GM18951 (cell line): ENCODE data around the gene TP53INP2.

Source experiments
- POLR2A ChIP-seq: IDR thresholded peaks from 4 replicates; pipeline ENCODE4 v1.6.1; 2011; ENCODE audit warnings: mild to moderate bottlenecking; ENCODE audit not compliant: insufficient read length, insufficient read depth; ENCODE audit errors: extremely low read depth
- in situ Hi-C: fragments of 300-500 bp; cut with MboI; formaldehyde crosslinking; loops from one replicate; pipeline ENCODE4 v1.12.0; 2022; ENCODE audit warnings: low sequenced_read_pairs, mixed read lengths, inconsistent platforms; ENCODE audit not compliant: unreplicated experiment

Gene TP53INP2

DNA sequence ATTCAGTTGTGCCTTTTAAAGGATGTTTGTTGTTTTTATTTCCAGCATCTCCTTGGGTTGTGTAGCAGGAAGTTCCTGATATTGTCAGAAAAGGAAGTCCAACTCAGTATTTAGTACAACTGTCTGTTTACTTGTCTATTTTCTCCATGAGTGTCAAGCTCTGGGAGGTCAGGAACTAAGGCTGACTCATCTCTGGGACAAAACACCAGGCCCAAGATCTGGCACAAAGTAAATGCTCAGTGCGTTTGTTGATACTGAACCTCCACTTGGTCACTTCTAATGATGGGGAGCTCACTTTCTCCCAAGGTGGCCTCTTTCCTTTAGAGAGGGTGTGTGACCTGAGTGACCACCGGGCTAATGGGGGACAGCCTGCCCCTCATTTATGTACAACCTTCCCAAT lies 14.7 kb upstream of the TP53INP2 start:
- TF ChIP-seq POLR2A: no peak
- in situ Hi-C loops: no loop called here

DNA sequence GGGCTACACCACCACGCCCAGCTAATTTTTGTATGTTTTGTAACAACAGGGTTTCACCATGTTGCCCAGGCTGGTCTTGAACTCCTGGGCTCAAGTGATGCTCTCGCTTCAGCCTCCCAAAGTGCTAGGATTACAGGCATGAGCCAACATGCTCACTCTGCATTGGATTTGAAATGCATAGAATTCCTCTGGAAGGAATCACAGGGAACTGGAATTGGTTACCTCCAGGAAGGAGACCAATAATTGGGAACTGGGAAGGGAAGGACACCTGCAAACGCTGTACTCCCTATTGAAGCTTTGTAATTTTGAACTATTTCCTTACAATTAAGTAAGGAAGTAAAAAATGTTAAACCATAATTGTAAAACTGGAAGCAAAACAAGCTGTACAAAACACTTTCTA lies 12.3 kb upstream of the TP53INP2 start:
- in situ Hi-C loops: no loop called here
- no peak for TF ChIP-seq POLR2A

DNA sequence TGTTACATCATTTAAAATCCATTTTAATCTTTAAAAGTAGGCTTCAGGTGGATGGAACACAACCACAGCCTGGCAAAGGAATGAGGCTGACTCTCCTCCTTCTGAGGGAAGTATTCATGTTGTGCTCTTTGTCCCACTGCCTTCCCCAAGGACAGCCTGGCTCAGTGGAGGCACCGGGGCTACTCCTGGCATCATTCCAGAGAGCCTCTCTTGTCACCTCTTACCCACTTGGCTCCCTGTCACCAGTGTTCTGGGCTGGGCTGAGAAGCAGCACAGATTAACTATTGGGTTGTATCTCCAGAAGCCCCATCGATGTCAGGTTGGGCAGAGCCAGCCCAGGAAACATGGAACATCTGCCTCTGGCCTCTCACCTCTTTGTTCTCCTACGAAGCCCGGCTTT lies 10.7 kb upstream of the TP53INP2 start:
- in situ Hi-C loops: no loop called here
- no peak for TF ChIP-seq POLR2A

DNA sequence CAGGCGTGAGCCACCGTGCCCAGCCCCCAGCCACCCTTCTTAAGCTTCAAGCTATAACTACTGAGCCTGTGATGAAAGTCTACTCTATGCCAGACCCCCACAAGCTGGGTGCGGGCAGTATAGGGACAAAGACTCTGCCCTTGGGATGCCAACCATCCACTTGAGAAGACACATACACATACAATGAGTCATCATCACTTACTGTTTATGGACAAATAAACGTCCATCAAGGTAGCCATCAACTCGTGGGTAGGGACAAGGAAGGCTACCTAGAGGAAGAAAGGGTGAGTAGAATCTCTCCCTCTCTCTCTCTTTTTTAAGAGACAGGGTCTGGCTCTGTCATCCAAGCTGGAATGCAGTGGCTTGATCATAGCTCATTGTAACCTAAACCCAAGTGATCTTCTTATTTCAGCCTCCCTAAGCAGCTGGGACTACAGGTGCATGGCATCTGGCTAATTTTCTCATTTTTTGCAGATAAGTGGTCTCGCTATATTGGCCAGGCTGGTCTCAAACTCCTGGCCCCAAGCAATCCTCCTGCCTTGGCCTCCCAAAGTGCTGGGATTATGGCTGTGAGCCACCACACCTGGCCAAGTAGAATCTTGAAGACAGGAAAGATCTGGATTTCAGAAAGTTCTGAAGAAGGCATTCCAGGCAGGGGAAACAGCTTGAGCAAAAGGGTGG lies 2.6 kb upstream of the TP53INP2 start:
- TF ChIP-seq POLR2A: no peak

DNA sequence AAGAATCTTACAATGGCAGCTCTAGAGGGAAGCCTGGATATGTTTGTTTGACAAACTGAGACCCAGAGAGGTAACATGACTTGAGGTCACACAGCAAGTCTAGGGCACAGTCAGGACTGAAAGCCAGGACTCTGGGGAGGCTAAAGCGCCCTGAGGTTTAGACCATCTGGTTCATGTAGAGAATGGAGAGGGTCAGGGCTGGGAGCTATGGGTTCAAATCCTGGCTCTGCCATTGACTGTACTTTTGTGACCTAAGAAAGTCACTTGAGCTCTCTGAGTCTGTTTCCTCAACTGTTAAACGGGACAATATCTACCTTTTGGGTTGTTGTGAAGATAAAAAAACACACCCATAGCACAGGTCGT lies 1.1 kb upstream of the TP53INP2 start:
- in situ Hi-C loops: loop anchor here (10.0 kb wide), 1 partner anchor 168 kb away; no protein-coding TSS in a partner anchor
- no peak for TF ChIP-seq POLR2A

More for the DNA sequence above, 2.6 kb upstream of the TP53INP2 start:
- in situ Hi-C loops: loop anchor here (10.0 kb wide), 1 partner anchor 167 kb away; no protein-coding TSS in a partner anchor

DNA sequence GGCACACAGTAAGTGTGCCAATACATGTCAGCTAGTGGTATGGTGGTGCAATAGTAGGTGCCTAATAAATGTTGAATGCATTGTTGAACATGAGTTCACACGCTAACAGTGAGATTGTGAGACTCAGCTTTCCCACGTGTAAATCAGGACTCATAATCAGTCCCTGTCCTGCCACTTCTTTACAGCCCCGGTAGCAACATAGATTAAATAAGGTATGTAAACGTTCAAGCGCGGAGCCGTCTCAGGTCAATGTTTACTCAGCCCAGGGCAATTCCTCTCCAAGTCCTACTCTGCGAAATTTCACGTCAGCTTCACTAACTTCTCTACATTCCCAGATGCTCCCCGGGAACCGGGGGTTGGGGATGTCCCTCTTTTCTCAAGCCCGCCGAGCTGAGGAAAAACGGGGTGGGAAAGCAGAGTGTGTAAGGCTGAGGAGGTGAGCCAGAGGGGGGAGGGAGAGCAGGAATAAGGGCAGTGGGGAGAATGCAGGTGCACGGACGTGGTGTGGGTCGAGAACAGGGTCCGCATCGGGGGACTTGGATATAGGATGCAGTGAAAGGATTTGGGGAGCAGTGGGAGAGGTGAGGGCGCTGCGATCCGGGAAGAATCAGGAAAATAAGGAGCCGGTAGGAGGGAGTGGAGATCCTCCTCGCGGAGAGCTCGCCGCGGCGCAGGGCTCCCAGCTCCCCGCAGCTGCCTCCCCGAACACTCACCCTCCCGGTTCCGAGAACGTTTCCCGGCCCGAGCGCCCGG lies 544 bp upstream of the TP53INP2 start:
- in situ Hi-C loops: loop anchor here (10.0 kb wide), 1 partner anchor 169 kb away; no protein-coding TSS in a partner anchor
- no peak for TF ChIP-seq POLR2A

DNA sequence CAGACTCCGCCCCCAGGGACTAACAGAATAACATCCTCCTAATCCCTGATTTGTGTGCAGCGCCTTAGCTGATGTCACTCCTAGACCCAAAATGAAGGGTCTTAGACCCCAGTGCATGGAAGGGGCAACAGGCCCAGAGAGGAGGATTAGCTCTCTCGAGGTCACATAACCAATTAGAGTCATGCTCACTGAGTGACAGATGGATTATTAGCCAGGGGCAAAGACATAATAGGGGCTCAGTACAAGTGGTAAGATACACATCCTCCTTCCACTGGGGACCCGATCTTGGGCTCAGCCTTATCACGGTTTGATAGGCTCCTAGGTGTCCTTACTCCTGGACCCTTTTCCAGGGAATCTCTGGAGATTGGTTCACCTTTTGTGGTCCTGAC lies 858 bp downstream of the TP53INP2 start:
- TF ChIP-seq POLR2A: no peak
- in situ Hi-C loops: loop anchor here (10.0 kb wide), 1 partner anchor 170 kb away; no protein-coding TSS in a partner anchor

DNA sequence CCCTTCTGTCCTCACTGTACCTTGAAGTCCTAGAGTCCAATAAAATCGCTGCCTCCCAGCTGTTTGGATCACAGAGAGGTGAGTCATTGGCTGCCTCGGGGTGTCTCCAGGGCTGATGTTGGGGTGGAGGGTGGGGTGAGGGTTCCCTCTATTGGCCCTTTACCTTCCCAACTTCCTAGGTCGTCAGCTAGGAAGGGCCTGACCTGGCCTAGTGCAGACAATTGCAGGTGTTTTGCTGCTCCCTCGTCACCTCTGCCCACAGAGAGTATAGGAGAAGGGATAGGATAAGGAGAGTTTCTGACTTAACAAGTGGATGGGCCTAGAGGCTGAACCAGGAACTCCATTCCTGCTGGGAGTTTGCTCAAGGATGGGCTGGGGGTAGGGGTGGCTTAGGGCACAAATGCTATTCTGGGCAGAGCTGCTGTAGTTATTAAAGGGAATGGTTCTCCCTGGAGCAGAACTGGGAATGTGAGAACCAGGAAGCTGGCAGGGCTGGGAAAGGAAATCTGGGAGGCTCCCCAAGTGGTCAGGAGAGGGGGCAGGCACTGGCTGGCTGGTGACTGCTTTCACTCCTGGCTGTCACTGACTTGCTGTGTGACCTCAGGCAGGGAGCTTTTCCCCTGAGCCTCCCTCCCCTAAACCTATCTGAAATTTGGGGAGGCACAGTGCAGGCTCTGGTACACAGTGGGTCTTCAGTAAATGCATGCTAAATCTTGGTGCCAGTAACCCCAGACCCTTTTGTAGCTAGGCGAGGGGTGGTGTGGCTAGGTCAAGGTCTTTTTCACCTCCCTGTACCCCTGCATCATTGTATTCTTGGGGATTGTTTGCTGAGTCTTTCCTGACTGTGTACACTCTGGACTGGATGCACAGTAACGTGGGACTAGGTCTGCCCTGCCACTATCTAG lies 1.5 kb downstream of the TP53INP2 start:
- TF ChIP-seq POLR2A: no peak
- in situ Hi-C loops: loop anchor here (10.0 kb wide), 1 partner anchor 171 kb away; no protein-coding TSS in a partner anchor

DNA sequence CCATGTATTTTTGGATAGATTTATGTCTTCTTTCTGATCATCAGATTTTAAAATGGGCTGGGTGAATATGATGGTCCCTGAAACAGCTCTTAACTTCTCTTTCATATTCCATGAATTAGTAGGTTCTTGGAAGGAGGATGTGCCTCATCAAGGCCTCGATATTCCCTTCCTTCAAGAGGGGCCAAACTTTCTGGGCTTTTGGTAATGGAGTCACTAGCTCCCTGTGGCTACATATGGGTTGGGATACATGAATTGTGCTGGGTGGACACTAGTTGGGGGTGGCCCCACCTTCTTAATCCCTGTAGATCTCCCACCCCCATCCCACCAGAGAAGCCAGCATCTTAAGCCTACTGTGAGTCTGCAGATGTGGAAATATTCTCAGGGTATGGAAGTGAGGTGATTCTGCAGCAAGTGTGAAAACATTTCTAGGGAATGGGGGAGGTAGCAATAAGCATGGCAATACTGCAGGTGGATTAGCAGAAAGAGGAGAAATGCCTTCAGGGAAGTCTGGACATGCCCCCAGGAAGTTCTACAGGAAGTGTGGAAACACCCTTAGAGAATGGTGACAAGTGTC lies 2.2 kb downstream of the TP53INP2 start:
- no peak for TF ChIP-seq POLR2A
- in situ Hi-C loops: loop anchor here (10.0 kb wide), 1 partner anchor 172 kb away; no protein-coding TSS in a partner anchor

DNA sequence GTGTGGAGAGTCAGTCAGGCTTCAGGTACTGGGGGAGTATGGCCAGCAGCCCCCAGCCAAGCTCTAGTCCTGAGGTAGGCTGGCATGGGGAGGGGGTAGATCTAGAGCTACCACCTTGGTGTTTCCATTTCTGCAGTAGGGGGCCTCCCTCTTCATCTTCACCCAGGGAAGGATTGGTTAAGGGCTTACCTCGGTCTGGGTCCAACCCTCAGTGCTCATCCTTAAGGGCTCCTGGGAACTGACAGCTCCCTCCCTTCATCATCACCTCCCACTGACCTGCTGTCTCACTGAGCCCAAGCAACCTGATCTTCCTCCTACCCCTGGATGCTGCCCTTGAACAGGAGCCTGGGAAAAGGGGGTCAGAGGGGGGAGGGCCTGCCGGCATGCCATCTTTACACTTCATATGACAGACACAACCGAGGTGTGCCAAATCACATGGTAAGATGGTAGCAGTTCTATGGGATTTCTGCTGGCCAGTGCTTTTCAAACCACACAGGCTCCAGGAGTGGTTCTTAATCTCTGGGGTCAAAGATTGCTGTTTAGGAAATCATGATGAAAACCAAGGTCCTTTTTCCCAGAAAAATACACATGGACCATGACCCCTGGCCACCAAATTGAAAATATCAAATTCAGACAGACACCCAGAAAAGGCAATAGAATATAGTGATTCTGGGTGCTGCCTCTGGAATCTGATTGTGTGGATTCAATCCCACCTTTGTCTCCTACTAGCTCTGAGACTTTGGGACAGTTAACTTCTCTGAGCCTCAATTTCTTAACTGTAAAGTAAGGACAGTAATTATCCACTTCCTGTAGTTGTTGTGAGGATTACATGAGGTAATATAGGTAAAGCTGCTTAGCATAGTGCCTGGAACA lies 3.0 kb downstream of the TP53INP2 start:
- TF ChIP-seq POLR2A: no peak
- in situ Hi-C loops: loop anchor here (10.0 kb wide), 1 partner anchor 172 kb away; no protein-coding TSS in a partner anchor

DNA sequence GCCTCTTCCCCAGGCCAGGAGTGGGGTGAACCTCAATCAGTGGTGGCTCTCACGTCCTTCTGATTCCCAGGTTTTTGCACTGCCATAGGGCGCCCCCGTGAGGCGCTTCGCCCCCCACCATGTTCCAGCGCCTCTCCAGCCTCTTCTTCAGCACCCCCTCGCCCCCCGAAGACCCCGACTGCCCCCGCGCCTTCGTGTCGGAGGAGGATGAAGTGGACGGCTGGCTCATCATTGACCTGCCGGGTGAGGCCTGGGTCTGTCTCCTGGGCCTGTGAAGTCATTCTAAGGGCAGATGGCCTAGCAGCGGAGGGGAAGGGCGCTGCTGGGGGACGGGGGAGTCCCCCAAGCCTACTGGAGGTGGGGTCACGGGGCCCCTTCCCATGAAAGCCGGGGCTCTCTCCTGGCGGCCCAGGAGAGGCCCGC lies 4.5 kb downstream of the TP53INP2 start:
- TF ChIP-seq POLR2A: no peak
- in situ Hi-C loops: loop anchor here (10.0 kb wide), 1 partner anchor 174 kb away; no protein-coding TSS in a partner anchor
